GM12892 (cell line): ENCODE data around the gene ZNF219.

Source experiments
- DNase-seq: peaks from one replicate; pipeline ENCODE4 v3.0.0; 2011; ENCODE audit not compliant: insufficient read length
- FAIRE-seq: peaks from 2 replicates; lab custom pipeline; 2011; peaks lifted over from hg19 to GRCh38; lab: Jason Lieb, UNC
- POLR2A ChIP-seq: IDR thresholded peaks from 2 replicates; pipeline ENCODE4 v1.6.1; 2011; ENCODE audit warnings: low read depth, low read length, control low read depth
- POLR2AphosphoS5 ChIP-seq: IDR thresholded peaks from 2 replicates; pipeline ENCODE4 v1.6.1; 2011; ENCODE audit warnings: low read depth, low read length, control low read depth
- TAF1 ChIP-seq: IDR thresholded peaks from 2 replicates; pipeline ENCODE4 v1.6.1; 2011; ENCODE audit warnings: low read depth, mild to moderate bottlenecking, control low read depth, low read length, borderline replicate concordance

Gene ZNF219

GRCh38 chr14:21083565-21084325 lies 14.7 kb downstream of the ZNF219 start:
- FAIRE-seq (no peak), DNase-seq (no peak)
- TF ChIP-seq POLR2A (no peak), TAF1 (no peak), POLR2AphosphoS5 (no peak)

GRCh38 chr14:21081521-21082142 lies 16.8 kb downstream of the ZNF219 start:
- no peak for TF ChIP-seq POLR2A
- TF ChIP-seq POLR2AphosphoS5 = no peak
- TF ChIP-seq TAF1 = no peak
- DNase-seq (no peak), FAIRE-seq (no peak)

GRCh38 chr14:21078726-21079125 lies 19.7 kb downstream of the ZNF219 start:
- TF ChIP-seq TAF1 (no peak), POLR2AphosphoS5 (no peak), POLR2A (no peak)
- no peak for FAIRE-seq
- no peak for DNase-seq

- FAIRE-seq (no peak), DNase-seq (no peak)
- no peak for TF ChIP-seq POLR2A
- TF ChIP-seq TAF1 = no peak
These were observed 20.2 kb downstream of the ZNF219 start for GRCh38 chr14:21078287-21078686.

- FAIRE-seq (no peak), DNase-seq (no peak)
- TF ChIP-seq POLR2A = no peak
- TF ChIP-seq TAF1 = no peak
- TF ChIP-seq POLR2AphosphoS5 = no peak
These were observed 20.8 kb downstream of the ZNF219 start for GRCh38 chr14:21077672-21078071.

GRCh38 chr14:21075719-21076437 lies 22.6 kb downstream of the ZNF219 start:
- no peak for TF ChIP-seq POLR2A
- no peak for TF ChIP-seq POLR2AphosphoS5
- TF ChIP-seq TAF1 = no peak
- FAIRE-seq = no peak
- no peak for DNase-seq

GRCh38 chr14:21074398-21075272 lies 23.8 kb downstream of the ZNF219 start:
- no peak for FAIRE-seq

GRCh38 chr14:21073921-21074320 lies 24.5 kb downstream of the ZNF219 start:
- DNase-seq = no peak
- no peak for FAIRE-seq
- TF ChIP-seq POLR2A = no peak
- TF ChIP-seq TAF1 = no peak
- TF ChIP-seq POLR2AphosphoS5 = no peak

More at GRCh38 chr14:21074398-21075272, 23.8 kb downstream of the ZNF219 start:
- no peak for TF ChIP-seq POLR2AphosphoS5
- no peak for TF ChIP-seq TAF1
- TF ChIP-seq POLR2A = no peak
- no peak for DNase-seq

GRCh38 chr14:21072781-21073339 lies 25.6 kb downstream of the ZNF219 start:
- no peak for DNase-seq
- no peak for TF ChIP-seq POLR2A
- TF ChIP-seq POLR2AphosphoS5 = no peak
- FAIRE-seq = no peak

GRCh38 chr14:21072031-21072473 lies 26.4 kb downstream of the ZNF219 start:
- DNase-seq = no peak
- TF ChIP-seq TAF1 (no peak), POLR2A (no peak), POLR2AphosphoS5 (no peak)
- FAIRE-seq = no peak
